Dermis blood vessel endothelial cell (primary cell): ENCODE data around the gene GAS6. TPM values are rescaled to one million over a fixed set of nuclear protein-coding genes. Genes with fewer than 3 reads are reported as not detected.

Experiments used
- DNase-seq: peaks from one replicate; pipeline ENCODE4 v3.0.0; 2010
- total RNA-seq: library from RNA; depleted of rRNA; stranded (reverse); fragments of >200 nt; gene quantifications from 2 replicates; pipeline ENCODE4 v1.2.3, GENCODE V29; 2014

Gene GAS6
- total RNA-seq, 1 donor from 2014 or later = 174 TPM

GRCh38 chr13:113887700-113888201 lies 23.9 kb upstream of the GAS6 start:
- DNase-seq = no peak

- no peak for DNase-seq
Measured at GRCh38 chr13:113886561-113887112, 22.8 kb upstream of the GAS6 start.

GRCh38 chr13:113884821-113885220 lies 20.9 kb upstream of the GAS6 start:
- DNase-seq = no peak

- no peak for DNase-seq
Measured at GRCh38 chr13:113883921-113884804, 20.3 kb upstream of the GAS6 start.

GRCh38 chr13:113883314-113883811 lies 19.5 kb upstream of the GAS6 start:
- no peak for DNase-seq

- DNase-seq = no peak
Measured at GRCh38 chr13:113882716-113883115, 18.8 kb upstream of the GAS6 start.

- peak; percentile 45 for DNase-seq
Measured at GRCh38 chr13:113882267-113882630, 18.4 kb upstream of the GAS6 start.

GRCh38 chr13:113881614-113882266 lies 17.9 kb upstream of the GAS6 start:
- peak; percentile 60 for DNase-seq

- peak; percentile 61 for DNase-seq
Measured at GRCh38 chr13:113880651-113881611, 17.1 kb upstream of the GAS6 start.

GRCh38 chr13:113879494-113880360 lies 15.9 kb upstream of the GAS6 start:
- DNase-seq = no peak

- no peak for DNase-seq
Measured at GRCh38 chr13:113879017-113879416, 15.1 kb upstream of the GAS6 start.

GRCh38 chr13:113877149-113877990 lies 13.5 kb upstream of the GAS6 start:
- no peak for DNase-seq

- no peak for DNase-seq
Measured at GRCh38 chr13:113876346-113877148, 12.7 kb upstream of the GAS6 start.

- DNase-seq = no peak
Measured at GRCh38 chr13:113875837-113876281, 12.0 kb upstream of the GAS6 start.

- DNase-seq = no peak
Measured at GRCh38 chr13:113875429-113875815, 11.5 kb upstream of the GAS6 start.

- no peak for DNase-seq
Measured at GRCh38 chr13:113874579-113875428, 10.9 kb upstream of the GAS6 start.

- DNase-seq = no peak
Measured at GRCh38 chr13:113874177-113874576, 10.3 kb upstream of the GAS6 start.

GRCh38 chr13:113869263-113869662 lies 5.4 kb upstream of the GAS6 start:
- DNase-seq = no peak
